IPS-18c (cell line): ENCODE data around the gene KDM4C.

ENCODE experiments used
- H3K4me3 ChIP-seq: 2 replicates; pipeline ENCODE4 v1.7.0; 2013; ENCODE audit warnings: low read depth, mild to moderate bottlenecking, low read length, moderate library complexity; ENCODE audit not compliant: insufficient read depth
- H3K9me3 ChIP-seq: one replicate; pipeline ENCODE4 v1.6.1; 2013; ENCODE audit warnings: mild to moderate bottlenecking, low read length, moderate library complexity; ENCODE audit not compliant: control insufficient read depth, insufficient read depth

KDM4C gene

DNA sequence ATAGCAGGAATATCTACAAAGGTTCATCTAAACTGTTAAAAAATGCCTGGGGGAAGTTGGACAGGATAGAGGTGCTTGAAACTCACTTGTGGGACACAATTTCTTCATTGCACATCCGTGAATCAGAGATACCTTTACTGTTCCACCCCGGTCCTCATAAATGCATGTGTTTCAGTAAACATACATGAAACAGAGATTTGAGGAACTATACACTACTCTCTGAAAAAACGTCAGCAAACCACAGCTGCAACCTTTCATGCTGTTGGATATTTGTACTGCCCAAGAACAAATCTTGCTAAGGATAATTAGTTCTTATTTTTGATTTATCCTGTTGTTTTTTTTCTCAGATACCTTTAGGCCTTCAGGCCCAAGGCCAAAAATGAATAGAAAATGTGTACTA is 337.3 kb downstream of the KDM4C start:
- no peak overlapping the region for H3K4me3 ChIP-seq
- no peaks in the 10 kb centered on the region for H3K9me3 ChIP-seq

DNA sequence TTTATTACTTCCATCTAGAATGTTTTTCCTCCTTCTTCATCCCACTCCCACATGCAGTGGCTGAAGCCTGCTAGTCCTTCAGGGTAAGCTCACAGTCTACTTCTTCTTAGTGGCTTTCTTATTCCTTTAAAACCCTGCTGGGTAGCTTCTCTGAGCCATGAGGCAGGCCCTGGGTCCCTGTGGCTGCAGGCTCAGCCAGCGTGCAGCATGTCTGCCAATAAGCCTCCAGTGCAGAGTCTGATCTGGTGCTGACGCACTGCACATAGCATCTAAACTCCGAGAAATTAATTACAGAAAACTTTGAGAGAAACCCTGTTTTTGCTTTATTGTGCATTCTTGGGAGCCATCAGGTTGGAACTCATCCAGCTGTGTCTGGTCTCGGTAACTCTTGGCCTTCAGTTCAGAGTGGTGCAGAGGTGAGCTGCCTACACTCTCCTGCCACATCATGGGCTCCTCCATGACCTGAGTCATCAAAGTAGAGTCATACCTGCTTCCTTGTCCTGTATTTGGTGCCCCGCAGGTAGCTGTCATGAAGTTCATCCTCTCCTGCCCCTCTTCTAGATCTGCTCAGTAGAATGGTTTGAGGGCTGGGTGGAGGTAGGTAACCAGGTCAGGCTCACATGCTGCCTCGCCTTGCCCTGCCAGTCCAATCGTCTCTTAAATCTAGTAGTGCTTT is 339.4 kb downstream of the KDM4C start:
- Histone ChIP-seq H3K4me3 (no peak overlapping the region), H3K9me3 (no peaks in the 10 kb centered on the region)

DNA sequence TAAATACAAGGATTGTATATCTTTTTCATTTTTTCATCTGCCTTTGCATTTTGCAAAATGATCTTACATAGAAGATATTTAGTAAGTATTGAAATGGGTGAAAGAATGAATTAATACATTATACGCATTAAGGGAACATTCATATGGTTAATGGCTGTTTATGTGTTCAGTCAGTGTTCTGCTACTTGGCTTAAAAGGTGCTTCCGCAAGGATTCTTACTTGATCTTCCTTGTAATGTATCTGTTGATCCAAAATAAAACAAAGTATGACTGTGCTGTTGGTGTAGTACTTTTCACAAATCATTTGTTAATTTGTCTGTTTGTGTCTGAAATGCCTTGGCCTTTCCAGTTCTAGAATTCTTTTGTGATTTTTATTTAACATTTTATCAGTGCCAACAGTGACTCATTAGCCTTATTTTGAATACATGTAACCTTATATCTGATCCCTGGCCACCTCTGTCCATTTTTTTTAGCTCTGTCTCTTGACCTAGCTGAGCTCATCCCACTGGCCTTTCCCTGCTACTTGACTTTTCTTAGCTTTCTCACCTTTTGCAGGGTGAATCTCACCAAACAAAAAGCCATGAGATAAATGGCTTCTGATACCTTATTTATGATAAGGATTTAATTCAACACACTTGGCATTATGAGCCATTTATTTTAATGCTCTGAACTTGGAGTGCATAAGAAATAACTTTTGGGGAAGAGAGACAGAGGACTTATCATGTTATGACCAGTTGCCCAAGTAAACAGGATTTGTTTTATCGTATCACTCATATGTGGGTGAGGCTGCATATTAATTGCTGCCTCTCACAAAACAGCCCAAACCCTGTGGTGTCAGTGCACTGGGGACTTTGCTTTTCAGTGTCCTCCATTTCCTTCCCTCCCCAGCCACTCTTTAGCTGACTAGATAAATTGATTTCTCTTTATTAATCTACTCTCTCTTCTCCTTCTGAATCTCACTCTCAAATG is 340.3 kb downstream of the KDM4C start:
- Histone ChIP-seq H3K4me3 (no peak overlapping the region; the same call in 1 of the 2 replicates), H3K9me3 (no peaks in the 10 kb centered on the region)

DNA sequence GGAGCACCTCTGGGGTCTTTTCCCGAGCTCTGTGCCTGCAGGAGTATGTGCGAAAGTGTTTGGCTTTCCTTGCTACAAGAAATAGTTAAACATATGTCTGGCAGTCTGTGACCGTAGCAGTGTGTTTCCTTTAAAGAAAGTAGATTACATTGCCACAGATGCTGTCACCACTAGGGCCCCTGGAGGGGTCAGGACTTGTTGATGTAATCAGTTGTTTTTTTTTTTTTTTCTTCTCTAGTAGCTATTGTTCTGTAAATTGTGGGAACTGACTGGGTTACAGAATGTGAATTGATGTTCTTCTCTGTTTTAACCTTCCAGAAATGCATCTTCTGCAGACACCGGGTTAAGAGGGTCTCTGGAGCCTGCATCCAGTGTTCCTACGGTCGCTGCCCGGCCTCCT is 345.6 kb downstream of the KDM4C start:
- Histone ChIP-seq H3K4me3 (no peak overlapping the region), H3K9me3 (no peaks in the 10 kb centered on the region)

DNA sequence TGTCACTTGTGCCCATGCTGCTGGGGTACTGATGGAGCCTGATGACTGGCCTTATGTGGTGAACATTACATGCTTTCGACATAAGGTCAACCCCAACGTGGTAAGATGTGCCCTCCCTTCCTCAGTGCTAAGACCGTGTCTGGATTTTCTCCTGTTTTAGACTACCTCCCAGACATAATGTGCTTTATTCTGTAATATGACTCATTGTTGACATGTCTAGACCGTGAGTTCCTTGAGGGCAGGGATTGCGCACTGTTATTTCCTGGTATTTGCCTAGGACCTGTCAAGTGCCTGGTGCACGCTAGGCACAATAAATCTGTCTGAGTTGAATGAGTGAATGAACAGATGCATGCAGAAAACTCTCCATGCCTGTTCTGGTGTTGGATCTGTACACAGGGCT is 346.0 kb downstream of the KDM4C start:
- Histone ChIP-seq H3K4me3 (no peak overlapping the region), H3K9me3 (no peaks in the 10 kb centered on the region)

DNA sequence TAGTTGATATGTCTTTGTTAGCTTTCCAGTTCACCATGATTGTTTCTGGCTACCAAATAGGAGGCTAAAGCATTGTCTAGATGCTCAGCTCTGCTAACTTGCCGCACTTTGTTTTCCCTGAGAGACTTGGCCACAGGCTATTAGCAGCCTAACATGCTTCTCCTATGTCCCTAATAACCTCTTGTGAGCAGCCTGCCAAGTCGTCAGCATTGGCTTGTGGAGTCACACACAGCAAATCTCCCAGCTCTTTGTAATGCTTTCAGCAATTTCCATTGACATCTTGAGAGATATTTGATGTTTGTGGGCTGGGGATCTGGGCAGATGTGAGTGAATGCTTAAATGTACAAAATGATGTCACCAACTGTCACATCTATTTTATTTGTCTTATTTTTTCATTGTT is 346.9 kb downstream of the KDM4C start:
- Histone ChIP-seq H3K4me3 (no peak overlapping the region), H3K9me3 (no peaks in the 10 kb centered on the region)

DNA sequence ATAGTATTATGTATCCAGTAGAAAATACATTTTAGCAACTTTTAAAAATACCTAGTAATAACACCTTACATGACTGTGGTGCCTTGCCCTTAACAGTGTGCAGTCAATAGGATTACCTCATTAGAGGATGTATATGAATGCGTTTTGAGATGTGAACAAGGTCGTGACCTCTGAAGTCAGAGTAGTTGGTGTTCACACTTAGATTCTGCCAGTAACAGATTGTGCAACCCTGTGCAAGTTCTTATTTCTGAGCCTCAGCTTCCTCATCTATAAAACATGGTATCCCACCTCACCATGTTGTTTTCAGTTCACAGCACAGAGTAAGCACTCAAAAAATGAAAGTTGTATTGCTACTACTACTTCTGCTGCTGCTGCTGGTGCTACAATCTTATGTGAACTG is 347.3 kb downstream of the KDM4C start:
- no peaks in the 10 kb centered on the region for H3K9me3 ChIP-seq

DNA sequence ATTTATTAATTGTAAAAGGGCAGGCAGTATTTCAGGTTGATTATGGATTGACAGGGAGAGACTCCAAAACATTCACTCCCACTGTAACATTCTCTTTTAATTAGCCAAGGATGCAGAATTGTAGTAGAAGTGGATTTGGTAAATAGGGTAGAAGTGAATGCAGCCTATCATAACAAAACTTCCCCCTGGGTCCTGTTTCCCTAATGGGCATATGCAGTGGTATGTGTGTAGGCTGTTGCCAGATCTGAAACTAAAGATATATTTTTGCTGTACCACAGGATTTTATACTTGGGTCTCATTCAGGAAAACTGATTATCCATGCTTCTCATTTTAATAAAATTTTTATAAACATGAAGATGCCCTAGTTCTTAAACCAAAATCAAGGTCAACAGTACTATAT is 351.2 kb downstream of the KDM4C start:
- H3K9me3 ChIP-seq, result no peaks in the 10 kb centered on the region
- no peak overlapping the region for H3K4me3 ChIP-seq

More for the DNA sequence above, 347.3 kb downstream of the KDM4C start:
- H3K4me3 ChIP-seq, result no peak overlapping the region

DNA sequence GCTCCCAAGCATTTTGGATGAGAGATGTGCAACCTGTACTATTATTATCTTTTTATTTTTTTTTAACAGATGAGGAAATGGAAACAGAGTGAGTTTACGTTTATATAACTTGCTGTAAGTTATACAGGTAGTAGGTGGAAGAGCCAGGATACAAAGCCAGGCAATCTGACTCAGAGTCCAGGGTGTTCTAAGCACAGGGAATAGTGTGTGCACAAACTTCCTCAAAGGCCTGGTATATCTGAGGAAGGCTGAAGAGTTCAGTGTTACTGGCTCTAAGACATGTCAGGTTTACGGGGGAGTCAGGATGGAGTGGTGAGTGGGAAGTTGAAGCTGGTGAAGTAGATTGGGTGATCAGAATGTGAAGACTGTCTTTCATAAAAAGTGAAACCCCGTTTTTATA is 353.6 kb downstream of the KDM4C start:
- Histone ChIP-seq H3K4me3 (no peak overlapping the region), H3K9me3 (no peaks in the 10 kb centered on the region)

DNA sequence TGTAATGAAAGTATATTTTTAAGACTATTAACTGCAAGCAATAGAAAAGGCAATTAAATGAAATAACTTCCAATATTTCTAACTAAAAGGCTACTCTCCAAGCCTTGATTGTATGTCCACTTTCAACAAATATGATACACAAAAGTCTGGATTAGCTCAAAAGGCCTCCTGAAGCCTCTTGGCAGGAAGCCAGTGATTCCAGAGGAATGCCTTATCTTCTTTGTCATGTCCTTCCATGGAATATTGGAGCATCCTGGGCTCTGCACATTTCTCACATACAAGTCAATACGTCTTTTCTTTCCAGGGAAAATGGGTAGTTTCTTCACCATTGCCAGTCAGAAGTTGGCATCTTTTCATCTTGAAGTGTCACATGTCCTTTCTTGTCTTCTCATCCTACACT is 357.8 kb downstream of the KDM4C start:
- Histone ChIP-seq H3K4me3 (no peak overlapping the region), H3K9me3 (no peaks in the 10 kb centered on the region)

DNA sequence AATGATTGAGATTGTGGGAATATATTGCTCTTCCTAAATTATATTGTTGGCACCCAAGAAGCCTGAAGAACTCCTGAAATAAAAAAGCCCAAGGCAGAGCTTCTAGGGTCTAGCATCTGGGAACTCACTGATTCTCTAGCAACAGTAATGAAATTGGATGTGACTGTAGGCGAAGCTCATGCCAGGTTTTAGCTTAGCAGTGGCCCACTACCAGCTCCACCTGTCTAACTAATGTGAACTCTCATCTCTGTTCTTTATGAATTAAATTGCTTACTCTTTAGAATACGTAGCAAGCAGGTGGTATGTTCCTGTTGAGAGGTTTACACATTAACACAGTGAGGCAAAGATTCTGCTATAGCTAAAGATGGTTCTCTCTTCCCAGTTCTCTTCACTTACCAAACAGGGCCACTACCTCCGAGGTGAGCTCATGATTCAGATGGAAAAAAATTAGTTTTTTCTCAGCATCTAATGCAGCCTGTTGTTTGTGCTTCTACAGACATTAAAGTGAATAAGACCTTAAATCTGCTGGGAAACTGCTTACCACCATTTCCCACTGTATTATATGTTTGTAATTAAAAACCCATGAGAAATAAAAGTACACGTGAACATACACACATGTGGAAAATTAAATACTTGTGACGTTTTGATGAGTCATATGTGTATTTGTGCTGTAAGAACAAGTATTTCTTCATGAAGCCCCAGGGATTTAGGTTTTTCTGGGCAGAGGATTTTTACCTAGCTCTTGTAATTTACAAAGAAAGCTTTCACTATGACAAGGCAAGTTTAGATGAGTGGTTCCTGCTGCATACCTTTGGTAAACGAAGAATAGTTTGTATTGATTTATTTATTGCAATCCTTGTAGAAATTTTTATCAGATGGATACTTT is 360.1 kb downstream of the KDM4C start:
- Histone ChIP-seq H3K4me3 (no peak overlapping the region), H3K9me3 (no peaks in the 10 kb centered on the region)

DNA sequence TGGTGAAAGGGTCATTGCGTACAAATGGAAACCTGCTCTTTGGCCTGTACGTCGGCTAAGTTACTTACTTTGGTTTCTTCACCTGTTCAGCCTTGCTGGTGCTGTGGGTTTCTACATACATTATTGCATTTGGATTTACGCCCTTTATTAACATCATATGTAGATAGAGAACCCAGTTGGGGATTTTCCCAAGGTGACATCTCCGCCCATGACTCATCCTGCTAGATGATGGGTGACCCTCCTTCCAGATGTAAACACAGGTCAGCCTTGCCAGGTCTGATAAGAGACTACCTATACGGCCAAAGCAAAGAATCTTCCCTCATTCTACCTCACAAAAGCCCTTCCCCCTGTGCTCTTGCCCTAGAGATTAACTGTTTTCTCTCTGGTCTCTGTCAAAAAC is 360.9 kb downstream of the KDM4C start:
- no peak overlapping the region for H3K4me3 ChIP-seq
- H3K9me3 ChIP-seq, result no peaks in the 10 kb centered on the region

DNA sequence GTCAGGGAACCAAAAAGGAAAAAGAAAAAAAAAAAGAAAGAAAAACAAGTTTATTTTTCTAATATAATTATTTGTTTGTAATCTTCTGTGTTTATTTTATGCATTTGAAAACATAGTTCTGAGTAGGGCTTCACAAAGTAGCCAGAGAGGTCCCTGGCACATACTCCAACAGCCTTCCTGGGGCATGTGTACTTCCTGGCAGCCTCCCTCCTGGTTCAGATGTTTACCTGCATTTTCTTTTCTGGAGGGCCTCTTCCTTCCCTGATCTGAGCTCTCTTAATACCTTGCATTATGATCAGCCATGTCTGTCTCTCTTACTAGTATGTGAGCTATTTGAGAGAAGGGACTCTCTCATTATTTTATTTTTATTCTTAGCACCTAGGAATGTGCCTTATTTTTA is 361.8 kb downstream of the KDM4C start:
- Histone ChIP-seq H3K4me3 (no peak overlapping the region), H3K9me3 (no peaks in the 10 kb centered on the region)

DNA sequence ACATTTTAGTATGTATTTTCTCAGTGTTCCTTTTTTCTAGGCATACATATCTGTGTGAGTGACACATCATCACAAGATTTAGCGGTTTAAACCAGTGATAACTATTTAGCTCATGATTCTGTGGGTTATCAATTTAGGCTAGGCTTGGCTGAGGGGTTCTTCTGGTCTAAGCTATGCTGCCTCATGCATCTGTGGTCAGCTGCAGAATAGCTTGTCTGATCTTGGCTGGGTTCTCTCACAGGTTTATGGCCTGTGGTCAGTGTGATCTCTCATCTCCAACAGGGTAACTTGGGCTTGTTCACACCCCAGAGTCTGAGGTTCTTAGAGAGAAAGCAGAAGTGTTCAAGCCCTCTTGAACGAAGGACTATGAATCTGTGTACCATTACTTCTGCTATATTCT is 363.3 kb downstream of the KDM4C start:
- no peak overlapping the region for H3K4me3 ChIP-seq

DNA sequence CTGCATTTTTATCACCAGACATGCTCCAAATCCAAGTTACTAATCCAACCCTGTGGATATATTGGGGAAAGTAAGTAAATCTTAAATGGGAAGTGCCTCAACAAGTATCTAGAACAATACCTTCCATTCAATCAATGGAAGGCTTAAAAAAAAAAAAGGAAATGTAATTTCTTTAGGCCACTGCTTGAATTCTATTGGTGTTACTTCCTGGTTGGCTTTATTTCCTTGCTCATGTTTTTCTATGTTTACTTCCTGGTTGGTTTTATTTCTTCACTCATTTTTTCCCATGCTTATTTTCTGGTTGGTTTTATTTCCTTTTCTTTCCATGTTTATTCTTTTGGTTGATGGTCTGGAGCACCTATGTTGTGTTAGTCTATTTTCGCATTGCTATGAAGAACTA is 363.9 kb downstream of the KDM4C start:
- Histone ChIP-seq H3K9me3 (no peaks in the 10 kb centered on the region), H3K4me3 (no peak overlapping the region)

More for the DNA sequence above, 363.3 kb downstream of the KDM4C start:
- H3K9me3 ChIP-seq, result no peaks in the 10 kb centered on the region

DNA sequence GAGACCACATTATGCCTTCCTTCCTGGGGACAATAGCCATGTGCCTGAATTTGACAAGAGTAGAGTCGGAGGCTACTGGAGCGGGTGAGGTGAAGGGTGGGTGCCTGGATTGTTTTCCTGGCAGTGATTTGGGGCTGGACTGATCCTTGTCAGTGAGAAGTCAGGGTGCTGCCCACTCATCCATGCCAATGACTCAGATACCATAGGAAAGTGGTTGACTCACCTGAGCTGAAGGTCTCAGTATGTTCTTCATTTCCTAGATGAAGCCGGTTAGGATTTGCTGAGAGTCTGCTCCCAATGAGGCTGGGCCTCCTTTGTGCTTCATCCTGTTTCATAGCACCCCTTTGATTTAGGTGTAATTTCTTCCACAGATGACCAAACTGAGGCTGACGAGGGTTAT is 366.0 kb downstream of the KDM4C start:
- Histone ChIP-seq H3K4me3 (no peak overlapping the region), H3K9me3 (no peaks in the 10 kb centered on the region)

DNA sequence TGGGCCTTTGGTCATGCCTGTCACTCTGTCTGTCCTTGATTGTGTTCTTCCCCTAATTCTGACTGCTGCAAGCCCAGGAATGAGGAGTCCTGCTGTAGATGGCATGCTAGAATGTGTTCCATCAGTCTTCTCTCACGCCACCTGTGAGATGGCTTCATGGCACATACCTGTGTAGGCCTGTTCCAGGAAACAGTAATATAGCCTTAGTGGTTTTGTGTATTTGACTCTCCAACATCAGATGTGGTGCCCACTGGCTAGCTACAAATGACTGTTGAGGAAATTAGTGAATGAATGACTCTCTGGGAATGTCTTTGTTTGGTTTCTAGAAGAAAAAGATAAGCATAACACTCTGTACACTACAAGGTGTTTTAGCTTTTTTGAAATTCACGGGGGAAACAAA is 367.5 kb downstream of the KDM4C start:
- H3K9me3 ChIP-seq, result no peaks in the 10 kb centered on the region
- H3K4me3 ChIP-seq, result no peak overlapping the region
